ENCODE results near the gene KCTD21.

DNA sequence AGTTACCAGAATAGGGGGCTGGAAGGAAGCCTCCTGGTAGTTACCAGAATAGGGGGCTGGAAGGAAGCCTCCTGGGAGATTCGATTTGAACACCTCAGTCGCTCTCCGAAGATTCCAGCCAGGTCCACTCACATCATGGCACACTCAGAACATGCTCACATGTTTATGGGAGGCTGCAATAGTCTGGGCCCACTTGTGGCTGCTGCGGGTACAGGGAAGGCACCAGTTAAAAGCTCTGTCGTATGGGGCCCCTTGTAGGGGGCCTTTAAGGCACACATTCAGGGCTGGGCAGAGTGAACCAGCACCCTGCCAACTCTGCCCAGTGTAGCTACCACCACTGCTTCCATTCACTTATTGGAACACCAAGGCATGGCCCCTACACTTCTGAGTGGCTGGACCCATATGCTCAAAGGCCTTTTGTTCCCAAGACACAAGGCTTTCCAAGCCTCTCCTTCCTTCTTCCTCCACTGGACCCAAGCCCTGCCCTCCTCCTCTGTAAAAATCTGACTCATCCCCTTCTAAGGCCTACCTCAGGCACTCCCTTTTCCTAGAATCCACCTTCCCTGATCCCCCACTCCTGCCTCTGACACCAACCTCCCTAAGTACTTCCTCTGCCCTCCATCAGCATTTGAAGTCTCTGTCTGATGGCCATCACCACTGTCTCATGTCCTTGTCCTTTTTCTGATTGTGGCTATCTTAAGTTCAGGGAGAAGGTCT, 28.3 kb upstream of the KCTD21 start:
- TF ChIP-seq EZH2 (IDR thresholded peaks at IDR 0.05; ENCODE audit: insufficient read depth, poor library complexity, severe bottlenecking) (no peak), EZH2phosphoT487 (IDR thresholded peaks at IDR 0.05; ENCODE audit: insufficient read depth, low read depth) (no peak)
